ENCODE data around the gene ZC3H18.
"Not testable (repeated sequence)": the region's sequence is repeated elsewhere in the genome, so short reads cannot be mapped to it uniquely, and the experiment has no call there.

Gene ZC3H18

DNA sequence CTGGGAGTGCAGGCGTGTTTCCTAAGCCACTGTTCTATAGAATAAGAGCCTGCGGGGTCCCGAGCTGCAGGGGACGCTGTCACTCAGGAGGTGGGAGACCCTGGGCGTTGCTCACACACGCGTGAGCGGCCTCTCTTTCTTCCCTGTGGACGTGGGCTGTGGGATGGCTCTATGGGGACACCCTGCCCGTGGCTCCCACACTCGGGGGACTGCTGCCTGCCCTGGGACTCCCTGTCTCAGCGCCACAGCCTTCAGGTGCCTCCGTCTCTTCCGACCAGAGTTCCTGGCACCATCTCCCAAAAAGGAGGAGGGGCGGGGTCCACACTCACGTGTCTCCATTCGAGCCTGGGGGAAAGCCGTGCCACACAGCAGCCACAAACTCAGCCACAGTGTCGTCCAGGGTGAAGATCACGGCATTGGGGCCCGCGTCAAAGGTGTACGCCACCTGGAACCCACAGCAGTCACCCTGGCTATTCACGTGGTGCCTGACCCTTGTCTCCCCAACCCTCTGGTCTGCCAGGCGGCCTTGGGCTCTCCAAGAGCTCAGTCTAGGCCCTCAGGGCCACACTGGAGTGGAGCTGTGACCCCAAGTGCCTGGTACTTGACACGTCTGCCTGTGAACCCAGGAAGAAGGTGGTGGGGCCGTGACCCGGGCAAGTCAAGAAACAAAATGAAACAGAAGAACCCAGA lies 84.3 kb downstream of the ZC3H18 start:
- DNase-seq (ENCODE audit: low spot score): no peak

DNA sequence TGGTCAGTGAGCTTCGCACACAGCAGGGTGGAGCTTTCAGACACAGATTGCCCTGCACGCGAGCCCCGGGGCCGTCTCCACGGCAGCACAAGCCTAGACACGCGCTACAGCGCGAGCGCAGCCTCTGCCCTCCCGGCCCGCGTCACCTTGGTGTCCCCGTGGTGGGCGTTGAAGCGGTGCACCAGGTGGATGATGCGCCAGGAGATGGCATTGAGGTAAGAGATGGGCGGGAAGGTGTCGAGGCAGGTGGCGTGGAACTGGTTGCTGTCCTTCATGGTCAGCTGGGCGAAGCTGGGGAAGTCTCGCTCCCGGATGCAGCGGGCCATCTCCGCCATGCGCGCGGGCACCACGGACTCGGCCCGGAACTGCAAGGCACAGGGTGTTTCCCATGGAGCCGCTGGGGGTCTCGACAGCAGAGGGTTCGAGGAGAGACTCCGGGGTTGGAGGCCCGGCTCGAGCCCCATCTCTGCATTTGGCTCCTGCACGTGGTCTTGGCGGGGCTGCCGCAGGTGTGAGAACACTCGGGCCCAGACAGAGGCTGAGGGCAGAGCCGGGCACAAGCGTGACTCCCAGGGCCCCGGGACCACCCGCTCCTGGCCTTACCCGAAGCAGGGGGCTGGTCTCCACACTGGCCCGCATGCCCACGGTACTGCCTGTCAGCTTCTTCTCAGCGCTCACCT lies 85.0 kb downstream of the ZC3H18 start:
- DNase-seq (ENCODE audit: low spot score): no peak

DNA sequence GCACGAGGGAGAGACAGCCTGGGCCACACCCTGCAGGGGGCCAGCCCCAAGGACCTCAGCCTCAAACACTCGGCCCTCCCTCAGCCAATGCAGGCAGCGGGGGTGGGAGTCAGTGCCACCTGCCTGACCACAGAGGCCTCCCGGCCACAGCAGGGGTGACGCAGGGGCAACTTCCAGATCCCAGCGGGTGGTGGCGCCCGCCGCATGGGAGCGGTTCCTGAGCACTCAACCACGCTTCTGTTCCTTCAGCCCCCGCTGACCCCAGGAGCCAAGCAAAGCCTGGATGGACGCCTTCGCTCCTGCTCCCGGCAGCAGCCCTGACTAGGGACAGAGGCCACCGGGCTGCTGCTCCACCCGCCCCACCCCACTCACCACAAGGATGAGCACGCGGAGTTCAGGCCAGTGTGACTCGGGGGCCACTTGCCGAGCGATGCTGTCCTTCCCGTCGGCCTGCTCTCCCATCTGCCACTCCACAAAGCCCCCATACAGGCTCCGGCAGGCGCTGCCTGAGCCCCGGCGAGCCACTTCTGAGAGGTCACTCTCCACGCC lies 85.6 kb downstream of the ZC3H18 start:
- DNase-seq (ENCODE audit: low spot score): no peak

DNA sequence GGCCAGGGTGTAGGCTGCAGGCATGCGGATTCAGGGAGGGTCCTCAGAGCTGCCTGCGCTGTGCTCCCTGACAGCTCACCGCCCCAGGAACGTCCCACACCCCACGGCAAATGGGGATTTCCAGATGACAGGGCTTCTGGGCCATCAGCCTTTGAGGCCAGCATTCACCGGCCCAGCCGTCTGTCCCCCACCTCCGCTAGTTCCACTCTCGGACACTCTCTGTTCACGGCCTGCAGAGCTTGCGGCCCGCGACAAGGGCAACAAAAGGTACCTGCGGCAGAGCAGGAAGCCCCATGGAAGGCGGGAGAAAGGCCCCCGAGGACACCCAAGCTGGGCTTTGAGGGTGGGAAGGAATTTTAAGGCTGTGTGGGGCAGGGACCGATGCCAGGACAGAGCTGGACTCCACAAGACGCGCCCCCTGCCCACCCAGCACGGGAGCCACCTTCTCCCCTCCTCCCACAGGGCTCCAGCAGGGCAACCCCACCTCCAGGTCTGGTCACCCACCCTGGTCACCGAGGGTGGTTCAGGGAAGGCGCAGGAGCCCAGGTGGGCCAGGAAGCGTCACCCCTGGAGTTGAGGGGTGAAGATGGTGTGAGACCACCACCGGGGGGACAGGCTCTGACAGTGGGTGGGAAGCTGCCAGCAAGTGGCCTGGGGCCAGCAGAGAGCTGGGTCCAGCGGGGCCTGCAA lies 86.2 kb downstream of the ZC3H18 start:
- no peak for DNase-seq (ENCODE audit: low spot score)

DNA sequence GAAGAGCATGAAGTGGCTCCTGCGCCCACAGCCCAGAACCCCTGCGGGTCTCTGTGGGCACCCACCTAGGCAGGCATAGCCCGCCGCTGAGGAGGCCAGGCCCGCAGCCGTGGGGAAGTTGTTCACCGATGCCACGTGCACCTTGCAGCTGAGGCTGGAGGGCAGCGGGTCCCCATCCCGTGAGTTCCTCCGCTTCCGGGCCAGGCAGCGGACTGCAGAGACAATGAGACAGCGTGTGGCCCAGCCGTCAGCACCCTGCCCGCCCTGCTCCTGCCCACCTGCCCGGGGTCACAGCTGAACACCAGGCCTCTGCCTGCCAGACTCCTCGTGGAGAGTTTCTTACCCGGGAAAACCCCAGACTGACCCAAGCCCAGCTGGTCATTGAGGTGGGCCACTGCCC lies 87.2 kb downstream of the ZC3H18 start:
- DNase-seq (ENCODE audit: low spot score): no peak

DNA sequence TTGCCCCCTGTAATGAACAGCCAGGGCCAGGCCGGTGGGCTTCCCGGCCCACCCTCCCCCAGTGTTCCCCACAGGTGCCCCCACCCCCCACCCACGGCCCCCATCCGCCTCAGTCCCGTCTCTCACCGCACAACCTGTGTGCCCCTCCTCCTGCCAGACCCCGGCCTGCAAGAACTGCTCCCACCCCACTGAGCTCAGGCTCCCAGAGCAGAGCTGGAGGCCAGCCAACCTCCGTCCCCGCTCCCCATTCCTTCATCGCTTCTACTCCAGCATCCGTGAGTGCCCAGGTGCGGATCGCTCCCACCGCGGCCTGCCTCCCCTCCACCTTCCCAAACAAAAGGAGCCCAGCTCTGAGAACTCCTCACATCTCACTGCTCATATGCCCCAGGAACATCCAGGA lies 88.5 kb downstream of the ZC3H18 start:
- no peak for DNase-seq (ENCODE audit: low spot score)

DNA sequence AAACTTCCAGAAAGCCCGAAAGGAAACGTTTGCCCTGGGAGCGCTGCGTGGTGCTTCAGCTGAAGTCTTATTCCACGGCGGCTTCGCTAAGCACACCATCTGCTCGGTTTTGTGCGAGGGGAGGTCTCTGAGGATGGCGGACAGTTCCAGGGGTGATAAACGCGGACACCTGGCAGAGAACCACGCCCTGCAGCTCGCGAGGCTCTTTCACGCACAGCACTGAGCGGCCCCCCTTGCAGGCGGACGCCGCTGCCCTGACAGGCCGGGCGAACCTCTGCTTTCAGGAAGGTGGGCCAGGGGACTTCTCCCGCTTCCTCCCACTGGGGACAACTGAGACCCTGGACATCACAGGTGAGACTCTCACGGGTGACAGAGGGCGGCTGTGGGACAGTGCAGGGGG lies 89.0 kb downstream of the ZC3H18 start:
- DNase-seq (ENCODE audit: low spot score): no peak

DNA sequence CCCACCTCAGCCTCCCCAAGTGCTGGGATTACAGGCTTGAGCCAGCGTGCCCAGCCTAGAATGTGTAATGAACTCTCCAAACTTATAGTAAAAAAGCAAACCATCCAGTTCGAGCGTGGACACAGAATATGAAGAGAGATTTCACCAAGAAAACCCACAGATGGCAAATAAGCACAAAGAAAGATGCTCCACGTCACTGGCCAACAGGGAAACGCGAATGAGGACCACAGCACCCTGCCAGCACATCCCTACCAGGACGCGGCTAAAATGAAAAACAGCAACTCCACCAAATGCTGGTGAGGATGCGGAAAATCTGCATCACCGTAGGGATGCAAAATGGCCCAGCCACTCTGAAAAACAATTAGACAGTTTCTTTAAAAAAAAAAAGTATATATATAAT lies 91.3 kb downstream of the ZC3H18 start:
- no peak for DNase-seq (ENCODE audit: low spot score)

DNA sequence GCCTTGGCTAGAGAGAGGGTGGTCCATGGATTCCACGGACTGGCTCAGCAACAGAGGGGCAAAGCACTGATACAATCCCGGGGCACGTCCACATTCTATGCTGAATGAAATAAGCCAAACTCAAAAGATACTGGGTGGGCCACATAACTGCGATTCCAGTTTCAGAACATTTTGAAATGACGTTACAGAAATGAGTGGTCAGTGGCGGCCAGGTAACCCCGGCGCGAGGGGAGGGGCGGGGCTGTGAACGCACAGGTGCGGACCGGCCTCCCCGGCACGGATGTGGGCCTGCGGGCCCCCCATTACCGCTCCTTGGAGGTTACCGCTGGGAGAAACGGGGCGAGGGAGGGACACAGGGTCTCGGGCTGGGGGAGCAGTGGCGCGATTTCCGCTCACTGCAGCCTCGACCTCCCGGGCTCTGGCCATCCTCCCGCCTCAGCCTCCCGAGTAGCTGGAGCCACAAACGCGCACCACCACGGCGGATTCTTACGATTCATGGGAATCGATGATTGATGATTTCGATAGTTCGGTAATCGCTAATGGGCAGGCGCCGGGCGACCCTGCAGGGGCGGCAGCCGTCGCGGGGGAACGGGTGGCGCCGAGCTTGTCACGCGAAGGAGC lies 92.1 kb downstream of the ZC3H18 start:
- DNase-seq (ENCODE audit: low spot score): no peak

DNA sequence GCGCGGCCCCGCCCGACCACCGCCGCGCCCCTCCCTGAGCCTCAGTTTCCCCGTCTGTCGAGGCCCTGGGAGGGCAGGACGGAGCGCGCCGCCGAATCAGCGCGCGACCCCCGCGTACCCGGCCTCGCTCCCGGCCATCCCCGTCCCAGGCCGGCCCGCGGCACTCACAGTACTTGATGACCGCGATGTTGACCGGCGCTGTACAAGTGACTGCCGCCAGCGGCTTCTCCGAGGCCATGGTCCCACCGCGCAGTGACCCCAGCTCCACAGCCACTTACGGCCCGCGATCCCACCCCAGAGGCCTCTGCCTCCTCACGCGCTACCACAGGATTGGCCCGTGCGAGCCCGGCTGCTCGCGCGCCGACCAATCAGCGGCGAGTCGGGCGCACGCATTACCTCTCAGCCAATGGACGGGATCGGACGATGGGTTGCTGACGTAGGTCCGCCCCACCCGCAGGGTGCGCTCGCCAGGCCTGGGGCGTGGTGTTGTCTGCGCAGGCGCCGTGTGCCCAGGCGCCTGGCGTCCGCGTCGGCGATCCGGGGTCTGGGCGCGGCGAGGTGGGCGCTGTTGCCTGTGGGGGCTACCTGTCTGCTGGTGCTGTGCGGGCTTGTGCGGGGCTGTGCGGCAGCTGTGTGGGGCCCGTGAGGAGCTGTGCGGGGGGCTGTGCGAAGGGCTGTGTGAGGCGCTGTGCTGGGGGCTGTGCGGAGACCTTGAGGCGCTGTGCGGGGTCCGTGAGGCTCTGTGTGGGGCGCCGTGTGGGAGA lies 92.8 kb downstream of the ZC3H18 start, which contains the start of gene MVD:
Gene MVD (minus strand): TSS at position 249 of the 764 bp plus-strand sequence. CDS start 11 bp downstream, at position 238.
- peak; percentile 96 for DNase-seq (ENCODE audit: low spot score)

DNA sequence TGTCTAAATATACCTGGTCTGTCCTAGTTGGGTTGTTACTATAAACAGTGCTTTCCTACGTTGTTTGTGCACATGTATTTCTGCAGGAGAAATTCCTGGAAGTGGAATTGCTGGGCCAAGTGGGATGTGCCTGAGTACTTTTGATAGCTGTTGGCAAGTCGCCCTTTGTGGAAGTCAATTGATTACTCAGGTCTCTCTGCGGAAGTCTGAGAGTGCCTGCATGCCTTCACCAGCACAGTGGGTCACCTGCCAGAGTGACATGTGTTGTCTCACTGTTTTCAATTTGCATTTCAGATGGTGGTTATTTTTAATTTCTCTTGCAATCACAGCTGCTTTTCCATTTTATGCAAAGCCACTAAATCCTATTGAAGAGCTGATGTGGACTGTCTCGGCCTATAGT lies 94.9 kb downstream of the ZC3H18 start:
- DNase-seq (ENCODE audit: low spot score): no peak

DNA sequence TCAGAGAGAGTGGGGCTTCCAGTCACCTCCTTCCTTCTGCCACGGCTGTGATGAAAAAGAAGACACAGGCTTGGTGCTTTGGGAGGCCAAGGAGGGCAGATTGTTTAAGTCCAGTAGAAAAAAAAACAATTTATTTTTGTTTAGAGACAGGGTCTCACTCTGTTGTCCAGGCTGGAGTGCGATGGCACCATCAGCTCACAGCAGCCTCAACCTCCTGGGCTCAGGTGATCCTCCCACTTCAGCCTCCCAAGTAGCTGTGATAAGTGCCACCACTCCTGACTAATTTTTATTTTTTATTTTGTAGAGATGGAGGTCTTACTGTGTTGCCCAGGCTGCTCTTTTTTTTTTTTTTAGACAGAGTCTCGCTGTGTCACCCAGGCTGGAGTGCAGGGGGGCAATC lies 95.4 kb downstream of the ZC3H18 start:
- DNase-seq (ENCODE audit: low spot score): no peak

DNA sequence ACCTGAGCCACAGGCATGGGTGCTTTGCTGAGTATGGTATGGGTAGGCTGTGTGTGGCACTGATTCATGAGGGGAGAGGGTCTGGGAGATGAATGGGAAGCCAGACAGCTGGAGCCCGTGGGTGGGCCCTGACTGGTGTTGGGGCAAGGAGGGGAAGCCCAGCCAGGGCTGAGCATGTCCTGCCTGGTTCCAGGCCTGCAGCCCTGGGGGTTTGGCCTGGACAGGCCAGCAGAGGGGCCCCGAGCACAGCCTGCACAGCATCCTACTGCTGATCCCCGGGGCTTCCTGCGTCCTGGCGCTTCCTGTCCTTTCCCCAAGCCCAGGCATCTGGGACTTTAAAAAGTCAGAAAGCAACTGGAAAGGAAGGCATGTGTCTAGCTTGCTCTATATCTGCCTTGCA lies 97.3 kb downstream of the ZC3H18 start:
- no peak for DNase-seq (ENCODE audit: low spot score)

DNA sequence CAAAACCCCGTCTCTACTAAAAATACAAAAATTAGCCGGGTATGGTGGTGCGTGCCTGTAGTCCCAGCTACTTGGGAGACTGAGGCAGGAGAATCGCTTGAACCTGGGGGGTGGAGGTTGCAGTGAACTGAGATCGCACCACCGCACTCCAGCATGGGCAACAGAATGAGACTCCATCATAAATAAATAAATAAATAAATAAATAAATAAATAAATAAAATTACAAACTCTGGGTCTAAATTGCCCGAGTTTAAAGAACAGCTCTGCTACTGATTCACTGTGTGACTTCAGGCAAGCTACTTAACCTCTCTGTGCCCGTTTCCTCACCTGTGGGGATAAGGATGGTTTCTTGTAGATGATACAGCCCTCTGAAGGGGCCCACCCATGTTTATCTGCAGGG lies 99.3 kb downstream of the ZC3H18 start:
- not testable (repeated sequence) for DNase-seq (ENCODE audit: low spot score)

DNA sequence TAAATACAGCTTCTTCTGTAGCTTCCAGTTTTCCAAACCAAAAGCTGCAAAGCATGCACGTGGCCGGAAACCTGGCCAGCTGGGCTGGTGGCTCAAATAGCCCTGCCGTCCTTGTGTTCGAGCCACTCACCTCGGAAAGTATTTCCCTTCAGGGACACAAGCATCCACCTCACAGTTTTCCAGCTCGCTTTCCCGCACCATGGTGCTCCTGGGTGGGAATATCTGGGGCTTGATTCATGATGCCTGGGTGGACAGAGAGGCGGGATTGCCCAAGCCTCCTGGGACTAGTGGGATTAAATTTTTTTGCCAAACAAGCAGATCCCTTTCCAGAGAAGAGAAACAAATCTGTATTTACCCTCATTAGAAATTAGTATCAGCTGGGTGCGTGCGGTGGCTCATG lies 99.8 kb downstream of the ZC3H18 start:
- DNase-seq (ENCODE audit: low spot score): no peak

DNA sequence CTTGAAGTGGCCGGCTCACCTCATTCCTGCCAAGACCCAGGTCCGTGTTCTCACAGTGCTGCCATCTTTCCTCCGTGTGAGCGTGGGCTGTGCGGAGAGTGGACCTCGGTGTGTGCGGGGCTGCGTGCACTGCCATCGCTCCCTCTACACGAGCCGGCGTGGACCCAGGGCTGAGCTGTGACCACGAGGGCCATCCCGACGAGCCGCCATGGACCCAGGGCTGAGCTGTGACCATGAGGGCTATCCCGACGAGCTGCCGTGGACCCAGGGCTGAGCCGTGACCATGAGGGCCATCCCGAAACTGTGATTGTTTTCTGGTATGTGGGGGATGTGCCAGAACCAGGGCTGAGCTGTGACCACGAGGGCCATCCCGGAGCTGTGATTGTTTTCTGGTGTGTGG lies 101.6 kb downstream of the ZC3H18 start:
- no peak for DNase-seq (ENCODE audit: low spot score)

DNA sequence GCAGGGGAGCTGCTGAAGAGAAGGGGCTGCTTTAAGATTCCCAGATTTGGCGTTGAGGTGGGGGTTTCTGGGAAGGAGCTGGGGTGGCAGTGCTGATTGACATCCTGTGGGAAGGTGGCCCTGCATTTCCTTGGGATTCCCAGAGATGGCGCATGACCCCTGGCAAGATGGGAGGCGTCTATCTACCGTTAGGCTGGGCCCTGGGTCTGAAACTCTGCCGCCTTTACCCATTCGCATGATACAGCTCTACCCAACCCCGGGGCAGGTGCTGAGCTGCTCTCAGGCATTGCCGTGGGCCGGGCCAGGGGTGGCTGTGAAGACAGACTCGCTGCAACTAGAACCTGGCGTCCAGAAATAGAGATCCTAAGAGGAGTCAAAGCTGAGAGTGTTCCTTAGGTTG lies 102.6 kb downstream of the ZC3H18 start:
- no peak for DNase-seq (ENCODE audit: low spot score)

DNA sequence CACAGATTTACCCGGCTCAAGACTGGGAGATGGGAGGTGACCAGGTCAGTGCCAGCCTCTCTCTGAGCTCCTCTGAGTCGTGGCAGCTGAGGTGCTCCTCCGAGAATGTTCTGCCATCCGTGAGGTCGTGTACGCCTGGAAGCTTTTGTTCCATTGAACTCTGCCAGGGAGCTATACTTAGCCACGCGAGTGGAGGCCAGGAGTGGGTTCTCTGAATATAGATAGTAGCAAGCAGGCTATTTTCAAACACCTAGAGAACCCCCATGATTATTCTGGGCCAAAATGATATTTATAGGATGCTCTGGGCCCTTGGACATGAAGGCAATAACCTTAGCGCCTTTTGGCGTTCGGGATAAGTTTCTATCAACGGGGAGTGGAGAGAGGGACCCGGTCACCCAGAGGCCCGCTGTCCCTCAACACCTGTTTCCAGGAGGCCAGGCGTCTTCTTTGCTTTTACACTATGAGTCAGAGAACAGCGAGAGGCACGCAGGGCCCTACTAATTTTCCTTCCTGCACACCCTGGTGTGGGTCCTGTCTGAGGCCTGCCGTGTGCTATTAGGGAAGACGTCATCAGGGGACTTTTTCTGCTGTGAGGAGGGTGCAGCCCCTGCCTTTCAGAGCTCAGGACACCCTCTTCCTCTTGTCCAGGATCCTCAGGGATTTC lies 103.6 kb downstream of the ZC3H18 start:
- DNase-seq (ENCODE audit: low spot score): no peak

DNA sequence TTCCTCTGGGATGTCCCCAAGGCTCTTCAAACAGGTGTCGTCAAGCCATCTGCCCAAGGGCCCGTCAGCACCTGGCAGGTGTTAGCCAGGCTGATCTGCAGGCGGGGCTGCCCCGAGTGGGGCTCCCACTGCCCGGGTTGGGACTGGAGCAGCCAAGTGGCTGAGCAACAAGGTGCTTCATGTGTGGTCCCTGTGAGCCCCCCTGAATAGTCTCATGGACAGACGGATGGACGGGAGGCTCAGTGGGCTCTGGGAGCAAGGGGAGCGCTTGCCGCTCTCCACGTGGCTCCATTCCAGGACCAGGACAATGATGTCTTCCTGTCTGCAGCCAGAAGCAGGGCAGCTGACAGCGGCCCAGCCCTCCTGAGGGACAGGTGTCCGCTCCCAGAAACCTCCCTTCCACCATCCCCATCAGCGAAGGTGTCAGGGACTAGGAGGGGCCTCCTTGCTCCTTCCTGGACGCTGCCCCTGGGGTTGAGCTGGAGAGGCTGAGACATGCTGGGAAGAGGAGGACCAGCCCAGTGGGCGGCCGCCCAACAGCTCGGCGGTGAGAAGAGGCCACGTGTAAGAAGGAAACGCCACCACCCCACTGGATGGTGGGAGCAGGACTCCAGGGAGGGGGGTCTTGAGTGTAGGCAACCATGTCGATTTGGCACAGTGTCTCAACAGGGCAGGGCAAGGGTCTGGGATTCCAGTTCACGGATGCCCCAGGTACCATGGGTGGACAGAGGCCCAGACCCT lies 106.5 kb downstream of the ZC3H18 start:
- DNase-seq (ENCODE audit: low spot score): no peak

DNA sequence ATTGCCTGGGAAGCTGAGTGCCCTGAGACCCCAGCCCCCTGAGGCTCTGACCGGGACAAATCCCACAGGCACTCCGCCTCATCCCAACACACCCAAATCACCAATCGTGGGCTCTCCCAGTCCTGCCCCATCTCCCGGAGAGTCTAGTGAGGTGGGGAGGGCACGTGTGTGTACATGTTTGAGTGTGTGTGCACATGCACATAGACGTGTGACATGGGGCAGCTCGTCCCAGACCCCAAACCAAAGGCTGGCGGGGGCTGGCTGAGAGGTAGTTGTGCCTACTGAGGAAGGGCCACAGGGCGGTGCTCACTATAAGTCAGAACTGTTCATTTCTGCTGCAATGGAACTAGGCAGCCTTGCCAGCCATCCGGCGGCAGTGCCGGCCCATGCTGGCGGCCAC lies 107.5 kb downstream of the ZC3H18 start:
- no peak for DNase-seq (ENCODE audit: low spot score)
